AML-193 (cell line): ENCODE measurements around the gene CDH20.
"Not testable (repeated sequence)": the region's sequence is repeated elsewhere in the genome, so short reads cannot be mapped to it uniquely, and the experiment has no call there.

Experiments used
- DNase-seq, 2 experiments: peaks; one replicate each; lab custom pipeline; 2025; lab: John Stamatoyannopoulos, UW

The CDH20 gene

GRCh38 chr18:61348230-61348629 lies 15.0 kb downstream of the CDH20 start:
- no peak for DNase-seq

GRCh38 chr18:61350578-61350977 lies 17.3 kb downstream of the CDH20 start:
- no peak for DNase-seq

GRCh38 chr18:61352059-61352458 lies 18.8 kb downstream of the CDH20 start:
- DNase-seq: no peak

GRCh38 chr18:61352611-61353010 lies 19.4 kb downstream of the CDH20 start:
- no peak for DNase-seq

GRCh38 chr18:61360404-61361383 lies 27.5 kb downstream of the CDH20 start:
- peak; percentile 23 to 27 for DNase-seq

- no peak for DNase-seq
These were observed 29.3 kb downstream of the CDH20 start for GRCh38 chr18:61362511-61362910.

GRCh38 chr18:61364953-61365352 lies 31.7 kb downstream of the CDH20 start:
- no peak for DNase-seq

- DNase-seq: no peak
These were observed 34.8 kb downstream of the CDH20 start for GRCh38 chr18:61368001-61368400.

- DNase-seq: not testable (repeated sequence)
These were observed 36.4 kb downstream of the CDH20 start for GRCh38 chr18:61369671-61370070.

GRCh38 chr18:61371111-61371510 lies 37.9 kb downstream of the CDH20 start:
- DNase-seq: no peak

- no peak for DNase-seq
These were observed 46.6 kb downstream of the CDH20 start for GRCh38 chr18:61379827-61380226.

- no peak for DNase-seq
These were observed 54.8 kb downstream of the CDH20 start for GRCh38 chr18:61388010-61388409.

GRCh38 chr18:61394983-61395382 lies 61.8 kb downstream of the CDH20 start:
- DNase-seq: no peak

GRCh38 chr18:61397222-61397621 lies 64.0 kb downstream of the CDH20 start:
- DNase-seq: no peak

- no peak for DNase-seq
These were observed 65.9 kb downstream of the CDH20 start for GRCh38 chr18:61398961-61399705.

- DNase-seq: no peak
These were observed 66.9 kb downstream of the CDH20 start for GRCh38 chr18:61400016-61400635.

- no peak for DNase-seq
These were observed 67.5 kb downstream of the CDH20 start for GRCh38 chr18:61400716-61401115.

- DNase-seq: no peak
These were observed 69.5 kb downstream of the CDH20 start for GRCh38 chr18:61402726-61403125.

- no peak for DNase-seq
These were observed 80.2 kb downstream of the CDH20 start for GRCh38 chr18:61413396-61413795.

- DNase-seq: no peak
These were observed 80.9 kb downstream of the CDH20 start for GRCh38 chr18:61414086-61414485.

- no peak for DNase-seq
These were observed 86.5 kb downstream of the CDH20 start for GRCh38 chr18:61419763-61420162.

- no peak for DNase-seq
These were observed 87.1 kb downstream of the CDH20 start for GRCh38 chr18:61420218-61420885.
